ENCODE results near the gene EEF1A1.
"Not testable (repeated sequence)": the region's sequence is repeated elsewhere in the genome, so short reads cannot be mapped to it uniquely, and the experiment has no call there.

DNA sequence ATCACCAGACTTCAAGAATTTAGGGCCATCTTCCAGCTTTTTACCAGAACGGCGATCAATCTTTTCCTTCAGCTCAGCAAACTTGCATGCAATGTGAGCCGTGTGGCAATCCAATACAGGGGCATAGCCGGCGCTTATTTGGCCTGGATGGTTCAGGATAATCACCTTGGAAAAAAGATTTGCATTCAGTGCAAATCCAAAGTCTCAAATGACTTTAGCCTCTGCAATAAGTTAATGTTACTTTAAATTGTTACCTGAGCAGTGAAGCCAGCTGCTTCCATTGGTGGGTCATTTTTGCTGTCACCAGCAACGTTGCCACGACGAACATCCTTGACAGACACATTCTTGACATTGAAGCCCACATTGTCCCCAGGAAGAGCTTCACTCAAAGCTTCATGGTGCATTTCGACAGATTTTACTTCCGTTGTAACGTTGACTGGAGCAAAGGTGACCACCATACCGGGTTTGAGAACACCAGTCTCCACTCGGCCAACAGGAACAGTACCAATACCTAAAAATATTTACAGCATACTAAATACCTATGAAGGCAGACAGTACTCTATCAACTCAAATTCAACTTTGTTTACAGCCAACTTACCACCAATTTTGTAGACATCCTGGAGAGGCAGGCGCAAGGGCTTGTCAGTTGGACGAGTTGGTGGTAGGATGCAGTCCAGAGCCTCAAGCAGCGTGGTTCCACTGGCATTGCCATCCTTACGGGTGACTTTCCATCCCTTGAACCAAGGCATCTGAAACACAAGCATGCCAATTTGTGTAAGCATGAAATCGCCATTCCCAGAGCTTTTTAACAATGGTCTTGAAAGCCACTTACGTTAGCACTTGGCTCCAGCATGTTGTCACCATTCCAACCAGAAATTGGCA is 2.5 kb downstream of the EEF1A1 start:
- TF ChIP-seq, protein P1, sequence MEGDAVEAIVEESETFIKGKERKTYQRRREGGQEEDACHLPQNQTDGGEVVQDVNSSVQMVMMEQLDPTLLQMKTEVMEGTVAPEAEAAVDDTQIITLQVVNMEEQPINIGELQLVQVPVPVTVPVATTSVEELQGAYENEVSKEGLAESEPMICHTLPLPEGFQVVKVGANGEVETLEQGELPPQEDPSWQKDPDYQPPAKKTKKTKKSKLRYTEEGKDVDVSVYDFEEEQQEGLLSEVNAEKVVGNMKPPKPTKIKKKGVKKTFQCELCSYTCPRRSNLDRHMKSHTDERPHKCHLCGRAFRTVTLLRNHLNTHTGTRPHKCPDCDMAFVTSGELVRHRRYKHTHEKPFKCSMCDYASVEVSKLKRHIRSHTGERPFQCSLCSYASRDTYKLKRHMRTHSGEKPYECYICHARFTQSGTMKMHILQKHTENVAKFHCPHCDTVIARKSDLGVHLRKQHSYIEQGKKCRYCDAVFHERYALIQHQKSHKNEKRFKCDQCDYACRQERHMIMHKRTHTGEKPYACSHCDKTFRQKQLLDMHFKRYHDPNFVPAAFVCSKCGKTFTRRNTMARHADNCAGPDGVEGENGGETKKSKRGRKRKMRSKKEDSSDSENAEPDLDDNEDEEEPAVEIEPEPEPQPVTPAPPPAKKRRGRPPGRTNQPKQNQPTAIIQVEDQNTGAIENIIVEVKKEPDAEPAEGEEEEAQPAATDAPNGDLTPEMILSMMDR (IDR thresholded peaks at IDR 0.05; ENCODE audit: insufficient read depth, low read depth, low read length) = not testable (repeated sequence)
- TF ChIP-seq EZH2 (IDR thresholded peaks at IDR 0.05; ENCODE audit: insufficient read depth, low read length) = not testable (repeated sequence)
